Stimulated activated CD4-positive, alpha-beta T cell treated with anti-CD3 and anti-CD28 coated beads, Interleukin-4, amount 100 ng/mL, for 4 hours (primary cell): ENCODE data around the gene SNX5.

Experiments
- DNase-seq, 2 experiments: peaks; one replicate each; pipeline ENCODE4 v3.0.0-alpha.2; 2020

SNX5 gene

DNA sequence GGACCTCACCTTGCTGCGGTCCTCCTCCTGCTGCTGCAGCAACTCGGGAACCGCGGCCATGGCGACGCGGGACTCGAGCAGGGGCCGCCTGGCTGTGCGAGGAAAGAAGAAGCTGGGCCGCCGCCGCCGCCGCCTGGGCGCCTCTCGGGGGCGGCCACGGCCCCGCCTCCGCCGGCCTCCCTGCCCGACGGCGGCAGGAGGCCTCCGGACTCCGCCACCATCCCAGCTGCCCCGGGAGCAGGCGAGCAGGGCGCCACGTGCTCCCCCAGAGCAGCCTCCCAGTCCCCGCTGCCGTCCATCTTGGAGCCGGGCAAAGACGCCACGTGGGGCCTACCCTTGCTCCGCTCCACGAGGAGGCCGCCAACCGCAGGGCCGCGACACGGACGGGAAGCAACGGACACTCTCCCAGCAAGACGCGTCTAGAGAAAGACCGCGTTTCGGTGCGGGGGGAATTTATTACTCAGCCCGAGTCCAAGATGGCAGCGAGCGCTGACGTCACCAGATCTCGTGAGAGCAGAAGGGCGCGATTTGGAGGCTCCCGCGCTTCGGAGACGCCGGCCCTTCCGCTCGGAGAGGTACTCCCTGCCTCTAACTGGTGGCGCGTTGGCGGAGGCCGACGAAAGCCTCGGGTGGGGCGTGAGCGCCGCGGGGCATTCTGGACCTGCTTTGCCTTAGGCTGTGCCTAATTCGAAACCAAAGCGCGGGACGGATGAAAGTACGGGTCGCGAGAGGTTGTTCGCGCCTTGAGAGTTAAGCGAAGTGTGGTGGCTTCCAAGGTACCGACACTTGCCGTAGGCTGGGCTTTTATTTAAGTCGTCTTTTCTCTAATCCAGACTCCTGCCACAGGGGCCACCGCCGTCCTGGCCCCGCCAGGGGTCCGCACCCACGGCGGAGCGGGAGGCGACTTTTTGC is at the start of gene SNX5, which contains the start of gene MGME1:
SNX5 (minus strand) TSS at position 429 of the 912 bp plus-strand sequence; CDS start at position 60, 369 bp downstream.
MGME1 (plus strand) TSS at position 653 of the 912 bp plus-strand sequence. CDS start 842 bp downstream, outside the sequence.
- peak; percentile 99 to 100 for DNase-seq

DNA sequence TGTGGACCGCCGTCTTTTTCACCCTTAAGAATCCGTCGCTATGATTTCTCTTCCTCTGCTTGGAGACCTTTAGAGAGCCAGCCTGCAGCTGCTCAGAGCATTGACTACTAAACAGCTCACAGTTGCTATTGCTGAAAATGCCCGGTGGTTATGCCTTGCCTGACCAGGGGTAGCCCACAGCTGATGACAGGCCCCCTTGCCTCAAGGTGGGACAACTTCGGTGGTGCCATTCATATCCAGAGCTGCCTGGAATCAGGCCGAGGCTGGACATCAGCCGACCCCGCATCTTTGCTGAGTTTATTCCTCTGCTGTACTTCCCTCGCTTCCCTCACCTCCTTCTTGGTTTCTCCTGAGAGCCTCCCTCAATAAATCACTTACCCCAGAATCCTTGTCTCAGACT is 49.5 kb upstream of the SNX5 start:
- no peak for DNase-seq

DNA sequence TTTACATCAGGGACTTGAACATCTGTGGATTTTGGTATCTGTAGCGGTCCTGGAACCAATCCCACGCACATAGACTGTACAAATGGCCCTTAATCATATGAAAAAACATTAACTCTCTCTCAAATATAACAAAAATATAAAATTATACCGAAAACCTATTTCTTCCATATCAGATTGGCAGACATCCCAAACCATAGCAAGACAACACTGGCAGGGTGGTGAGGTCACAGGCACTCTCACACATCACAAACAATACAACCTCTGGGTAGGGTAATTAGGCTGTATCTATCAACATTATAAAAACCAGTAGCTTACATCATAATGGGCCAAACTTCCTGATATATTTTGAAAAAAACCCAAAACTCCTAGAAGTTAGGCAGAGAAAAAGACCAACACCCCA is 48.2 kb upstream of the SNX5 start:
- no peak for DNase-seq

DNA sequence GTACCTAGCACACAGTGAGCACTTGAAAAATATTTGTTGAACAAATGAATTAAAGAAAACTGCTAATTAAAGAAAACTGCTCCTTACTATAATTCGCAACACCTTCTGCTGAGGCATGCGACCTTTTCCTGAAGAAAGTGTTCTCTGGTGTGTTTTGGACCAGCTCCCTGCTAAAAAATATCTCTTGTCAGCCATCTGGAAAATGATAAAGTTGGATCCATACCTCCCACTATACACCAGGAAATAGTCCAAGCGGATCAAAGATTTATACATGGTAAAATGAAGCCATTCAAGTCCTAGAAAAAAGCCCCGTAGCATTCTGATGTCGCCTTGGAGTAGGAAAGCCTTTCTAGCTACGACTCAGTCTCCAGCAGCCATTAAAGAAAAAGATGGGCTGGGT is 45.8 kb upstream of the SNX5 start:
- DNase-seq, result no peak

DNA sequence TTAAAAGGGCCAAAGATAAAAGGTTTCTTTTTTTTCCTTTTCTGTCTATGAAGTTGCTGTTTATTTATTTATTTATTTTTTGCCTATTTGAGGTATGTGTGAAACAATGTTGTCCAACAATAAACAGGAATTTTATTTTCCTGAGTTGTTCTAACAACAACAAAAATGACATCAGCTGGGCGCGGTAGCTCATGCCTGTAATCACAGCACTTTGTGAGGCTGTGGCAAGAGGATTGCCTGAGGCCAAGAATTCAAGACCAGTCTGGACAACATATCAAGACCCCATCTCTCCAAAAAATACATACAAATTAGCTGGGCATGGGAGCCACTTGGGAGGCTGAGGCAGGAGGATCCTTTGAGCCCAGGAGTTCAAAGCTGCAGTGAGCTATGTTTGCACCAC is 44.3 kb upstream of the SNX5 start:
- DNase-seq, result no peak

DNA sequence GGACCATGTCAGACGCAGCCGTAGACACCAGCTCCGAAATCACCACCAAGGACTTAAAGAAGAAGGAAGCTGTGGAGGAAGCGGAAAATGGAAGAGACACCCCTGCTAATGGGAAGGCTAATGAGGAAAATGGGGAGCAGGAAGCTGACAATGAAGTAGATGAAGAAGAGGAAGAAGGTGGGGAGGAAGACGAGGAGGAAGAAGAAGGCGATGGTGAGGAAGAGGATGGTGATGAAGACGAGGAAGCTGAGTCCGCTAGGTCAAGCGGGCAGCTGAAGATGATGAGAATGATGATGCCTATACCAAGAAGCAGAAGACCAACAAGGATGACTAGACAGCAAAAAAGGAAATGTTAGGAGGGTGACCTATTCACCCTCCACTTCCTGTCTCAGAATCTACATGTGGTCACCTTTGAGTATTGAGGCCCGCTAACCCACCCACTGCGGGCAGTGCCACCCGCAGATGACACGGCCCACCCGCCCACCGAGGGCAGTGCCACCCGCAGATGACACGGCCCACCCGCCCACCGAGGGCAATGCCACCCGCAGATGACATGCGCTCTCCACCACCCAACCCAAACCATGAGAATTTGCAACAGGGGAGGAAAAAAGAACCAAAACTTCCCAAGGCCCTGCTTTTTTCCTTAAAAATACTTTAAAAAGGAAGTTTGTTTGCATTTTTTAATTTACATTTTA is 43.5 kb upstream of the SNX5 start:
- DNase-seq, result no peak

DNA sequence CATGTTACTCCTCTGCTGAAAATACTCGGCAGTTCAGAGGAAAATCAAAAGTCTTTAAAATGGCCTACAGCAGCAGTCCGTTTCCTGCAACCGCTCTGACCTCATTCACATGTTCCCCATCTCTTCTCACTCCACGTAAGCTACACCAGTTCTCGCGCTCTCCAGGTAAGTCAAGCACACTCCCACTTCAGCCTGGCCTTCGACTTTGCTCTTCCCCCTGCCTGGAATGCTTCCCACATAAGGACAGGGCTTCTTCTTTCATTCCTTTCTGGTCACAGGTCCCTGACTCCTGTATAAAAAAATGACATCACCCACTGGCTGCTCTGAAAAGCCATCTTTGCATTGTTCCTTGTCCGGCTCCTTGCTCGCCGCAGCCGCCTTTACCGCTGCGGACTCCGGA is 42.9 kb upstream of the SNX5 start:
- DNase-seq, result no peak

DNA sequence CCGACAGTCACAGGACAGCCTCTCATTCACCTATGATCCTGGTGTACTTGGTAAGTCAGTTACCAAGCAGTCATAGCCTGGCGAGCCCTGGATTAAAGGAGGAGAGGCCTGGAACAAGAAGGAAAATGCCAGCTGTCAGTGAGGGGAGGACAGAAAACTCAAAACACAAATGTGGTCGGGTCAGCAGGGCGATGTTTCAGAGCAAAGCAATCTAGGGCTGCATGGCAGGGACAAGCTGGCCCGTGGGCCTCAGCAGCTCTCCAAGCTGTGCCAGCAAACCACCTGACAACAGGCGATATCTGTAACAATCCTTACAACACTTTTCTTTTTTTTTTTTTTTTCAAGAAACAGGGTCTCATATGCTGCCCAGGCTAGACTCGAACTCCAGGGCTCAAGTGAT is 40.5 kb upstream of the SNX5 start:
- no peak for DNase-seq

DNA sequence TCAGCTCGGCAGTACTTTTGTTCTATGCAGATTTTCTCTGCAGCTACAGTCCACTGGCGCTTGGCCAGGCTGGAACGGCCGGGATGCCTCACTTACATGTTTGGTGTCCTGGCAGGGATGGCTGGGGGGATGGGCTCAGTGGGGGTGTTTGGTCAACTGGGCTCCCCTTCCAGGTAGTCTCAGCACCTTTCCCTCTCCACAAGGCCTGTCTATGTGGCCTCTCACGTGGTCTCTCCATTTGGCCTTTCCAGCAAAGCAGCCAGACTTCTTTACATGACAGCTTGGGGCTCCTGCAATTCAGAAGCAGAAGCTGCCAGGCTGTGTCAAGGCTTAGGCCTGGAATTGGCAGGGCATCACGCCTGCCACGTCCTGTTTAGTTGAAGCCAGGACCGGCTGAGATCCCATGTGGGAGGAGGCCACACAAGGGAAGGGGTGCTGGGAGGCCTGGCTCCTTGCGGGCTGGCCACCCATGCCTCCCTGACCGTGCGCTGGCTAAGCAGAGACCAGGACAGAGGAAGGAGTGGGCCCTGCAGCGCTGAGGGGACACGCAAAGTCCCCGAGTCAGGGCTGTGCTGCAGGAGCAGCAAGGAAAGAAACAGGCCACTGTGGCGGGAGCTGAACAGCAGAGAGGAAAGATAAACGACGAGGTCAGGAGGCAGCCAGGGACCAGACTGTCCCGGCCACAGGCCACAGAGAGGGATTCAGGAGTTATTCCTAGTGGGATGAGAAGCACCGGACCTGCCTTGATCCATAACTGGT is 39.1 kb upstream of the SNX5 start:
- no peak for DNase-seq

DNA sequence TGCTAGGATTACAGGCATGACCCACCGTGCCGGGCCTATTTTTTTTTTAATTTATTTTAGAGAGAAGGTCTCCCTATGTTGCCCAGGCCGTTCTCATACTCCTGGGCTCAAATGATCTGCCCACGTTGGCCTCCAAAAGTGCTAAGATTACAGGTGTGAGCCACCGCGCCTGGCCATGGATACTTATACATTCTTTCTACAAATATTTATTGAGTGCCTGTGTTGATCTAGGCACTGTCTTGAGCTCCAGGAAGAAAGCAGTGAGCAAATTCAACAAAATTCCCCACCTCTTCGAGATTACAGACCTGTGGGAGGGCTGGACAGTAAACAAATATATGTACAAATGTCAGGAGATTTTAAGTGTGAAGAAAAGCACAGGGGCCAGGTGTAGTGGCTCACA is 38.1 kb upstream of the SNX5 start:
- DNase-seq, result no peak

DNA sequence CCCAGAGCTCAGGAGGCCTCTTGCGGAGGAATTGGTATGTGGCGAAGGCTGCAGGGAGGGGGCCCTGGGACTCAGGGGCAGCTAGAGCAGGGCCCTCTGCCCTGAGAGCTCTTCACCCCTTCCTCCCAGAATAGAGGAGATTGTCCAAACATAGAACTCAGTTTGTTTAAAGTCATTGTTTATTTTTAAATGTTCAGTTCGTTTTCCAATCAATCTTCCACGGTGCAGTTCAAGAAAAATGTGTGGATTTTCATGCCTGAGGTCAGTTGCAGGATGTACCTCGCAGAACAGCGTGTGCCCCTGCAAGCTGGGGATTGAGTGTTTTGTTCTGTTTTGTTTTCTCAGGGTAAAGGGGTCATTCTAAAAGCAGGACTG is 37.4 kb upstream of the SNX5 start:
- no peak for DNase-seq

DNA sequence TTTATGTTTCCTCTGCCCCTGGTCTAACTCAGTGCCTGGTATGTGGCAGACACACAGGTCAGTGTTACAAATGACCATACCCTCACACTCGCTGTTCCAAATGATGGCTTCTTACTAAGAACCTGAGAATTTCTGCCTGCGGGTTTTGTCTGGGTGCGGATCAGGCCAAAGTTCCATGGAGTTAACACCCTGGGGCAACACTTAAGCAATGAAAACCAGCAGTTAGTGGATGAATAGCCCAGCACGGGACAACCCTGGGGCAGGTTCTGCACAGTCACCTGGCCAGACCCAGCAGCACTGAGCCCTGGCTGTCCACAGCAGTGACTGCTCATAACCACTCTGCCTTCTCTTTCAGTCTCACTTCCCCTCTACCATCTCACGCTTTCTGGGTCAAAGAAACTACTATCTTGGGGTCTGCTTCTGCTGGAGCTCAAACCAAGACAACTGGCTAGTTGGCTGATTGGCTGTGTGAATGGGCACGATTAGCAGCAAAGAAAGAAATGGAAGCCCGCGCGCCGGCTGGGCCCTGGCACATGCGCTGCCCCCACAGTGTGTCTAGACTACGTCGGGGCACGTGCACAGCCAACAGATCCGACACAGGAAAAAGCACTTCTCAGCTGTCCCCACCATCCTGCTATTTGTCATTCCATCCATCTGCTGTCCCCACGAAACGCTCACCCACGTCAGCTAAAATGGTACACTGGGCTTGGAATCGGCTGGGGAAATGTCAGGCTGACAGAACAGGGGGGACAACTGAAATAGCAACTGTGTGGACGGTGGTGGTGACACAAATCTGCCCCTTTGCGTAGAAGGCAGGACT is 36.8 kb upstream of the SNX5 start:
- no peak for DNase-seq

DNA sequence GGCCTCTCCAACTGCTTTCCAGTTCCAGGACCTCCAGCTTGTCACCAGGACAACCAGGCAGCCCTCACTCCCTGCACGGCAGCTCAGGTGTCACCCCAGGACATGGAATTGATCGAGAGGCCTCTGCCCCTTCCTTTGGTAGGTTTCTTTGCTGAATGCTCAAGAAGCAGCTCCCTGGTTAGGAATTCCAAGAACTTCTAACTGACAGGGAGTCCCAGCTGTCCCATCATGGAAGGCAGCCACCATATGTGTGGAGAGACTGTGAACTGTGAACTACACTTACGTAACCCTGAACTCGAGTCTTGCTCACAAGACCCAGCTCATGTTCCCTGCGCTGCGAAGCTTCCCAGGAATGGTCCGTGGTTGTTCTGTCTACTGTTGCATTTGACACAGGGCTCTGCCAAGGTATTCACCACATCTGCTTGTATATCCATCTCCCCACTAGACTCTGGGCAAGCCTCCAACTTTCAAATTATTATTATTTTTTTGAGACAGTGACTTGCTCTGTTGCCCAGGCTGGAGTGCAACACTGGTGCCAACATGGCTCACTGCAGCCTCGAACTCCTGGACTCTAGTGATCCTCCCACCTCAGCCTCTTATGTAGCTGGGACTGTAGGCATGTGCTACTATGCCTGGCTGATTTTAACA is 35.9 kb upstream of the SNX5 start:
- no peak for DNase-seq

DNA sequence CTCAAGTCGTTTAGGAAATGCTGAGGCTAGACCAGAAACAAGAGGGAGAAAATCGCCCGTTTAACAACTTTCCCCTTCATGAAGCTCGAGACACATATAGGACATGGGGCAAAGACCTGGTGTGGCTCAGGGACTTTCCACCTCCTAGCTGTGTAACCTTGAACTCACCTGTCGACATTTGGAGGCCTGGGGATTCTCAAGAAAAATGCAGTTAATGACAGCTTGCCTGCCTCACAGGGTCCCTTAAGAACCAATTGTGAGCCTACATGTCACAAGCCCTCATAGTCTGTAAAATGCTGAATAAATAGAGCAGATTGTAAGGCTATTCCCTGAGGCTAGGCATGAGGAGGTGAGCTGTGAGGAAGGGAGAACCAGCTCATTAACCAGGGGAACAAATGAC is 35.3 kb upstream of the SNX5 start:
- no peak for DNase-seq

DNA sequence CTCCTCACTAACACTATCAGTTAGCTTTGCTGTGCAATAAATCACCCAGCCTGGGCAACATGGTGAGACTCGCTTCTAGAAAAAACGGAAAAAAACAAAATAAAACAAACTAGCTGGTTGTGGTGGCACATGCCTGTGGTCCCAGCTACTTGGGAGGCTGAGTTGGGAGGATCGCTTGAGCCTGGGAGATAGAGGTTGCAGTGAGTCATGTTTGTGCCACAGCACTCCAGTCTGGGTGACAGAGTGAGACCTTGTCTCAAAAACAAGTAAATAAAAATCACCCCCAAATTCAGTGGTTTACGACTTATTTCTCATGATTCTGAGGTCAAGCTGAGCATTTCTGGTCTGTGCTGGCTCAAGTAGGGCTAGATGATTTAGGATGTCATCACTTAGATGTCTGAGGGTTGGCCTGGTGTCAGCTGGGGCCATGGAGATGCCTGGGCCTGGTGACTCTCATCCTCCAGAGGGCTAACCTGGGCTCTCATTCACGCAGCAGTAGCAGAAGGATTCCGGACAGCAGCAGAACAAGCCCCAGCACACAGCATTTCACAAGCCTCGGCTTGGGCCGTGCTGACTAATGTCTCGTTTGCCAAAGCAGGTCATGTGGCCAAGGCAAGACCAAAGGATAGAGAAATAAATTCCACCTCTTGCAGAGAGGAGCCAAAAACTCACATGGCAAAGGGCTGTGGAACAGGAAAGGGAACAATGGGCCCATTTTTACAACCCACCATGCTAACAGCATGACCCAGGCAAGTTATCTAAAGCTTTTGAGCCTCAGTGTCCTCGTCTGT is 32.7 kb upstream of the SNX5 start:
- no peak for DNase-seq

DNA sequence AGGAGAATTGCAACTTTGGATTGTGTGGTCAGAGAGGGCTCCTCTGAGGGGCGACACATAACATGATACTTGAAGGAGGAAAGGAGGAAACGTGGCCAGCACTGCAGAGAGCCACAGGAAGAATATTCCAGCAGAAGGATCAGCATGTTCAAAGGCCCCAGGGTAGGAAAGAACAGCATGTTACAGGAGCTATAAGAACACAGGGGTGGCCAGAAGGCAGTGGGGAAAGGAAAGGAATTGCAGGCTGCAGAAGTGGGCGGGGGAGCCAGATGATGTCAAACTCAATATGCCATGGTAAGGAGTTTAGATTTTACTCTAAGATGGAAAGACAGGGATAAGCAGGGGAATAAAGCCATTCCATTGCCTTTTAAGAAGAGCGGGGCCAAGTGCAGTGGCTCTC is 31.0 kb upstream of the SNX5 start:
- DNase-seq, result no peak

DNA sequence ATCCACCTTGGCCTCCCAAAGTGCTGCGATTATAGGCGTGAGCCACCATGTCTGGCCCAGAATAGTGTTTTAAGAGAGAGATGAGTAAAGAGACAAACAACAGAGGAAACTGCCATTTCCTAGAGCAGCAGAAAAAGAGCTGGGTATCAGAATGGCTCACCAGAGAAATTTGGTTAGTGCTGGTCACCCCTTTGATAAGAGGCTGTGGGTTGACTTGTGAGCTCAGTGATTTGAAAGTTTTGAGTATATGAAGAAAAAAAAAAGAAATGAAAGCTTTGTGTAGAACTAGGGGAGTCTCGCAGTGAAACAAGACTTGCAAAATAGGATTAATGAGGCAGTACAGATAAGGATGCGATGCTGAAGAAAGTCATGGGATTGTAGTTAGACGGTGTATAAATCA is 29.9 kb upstream of the SNX5 start:
- DNase-seq, result no peak

DNA sequence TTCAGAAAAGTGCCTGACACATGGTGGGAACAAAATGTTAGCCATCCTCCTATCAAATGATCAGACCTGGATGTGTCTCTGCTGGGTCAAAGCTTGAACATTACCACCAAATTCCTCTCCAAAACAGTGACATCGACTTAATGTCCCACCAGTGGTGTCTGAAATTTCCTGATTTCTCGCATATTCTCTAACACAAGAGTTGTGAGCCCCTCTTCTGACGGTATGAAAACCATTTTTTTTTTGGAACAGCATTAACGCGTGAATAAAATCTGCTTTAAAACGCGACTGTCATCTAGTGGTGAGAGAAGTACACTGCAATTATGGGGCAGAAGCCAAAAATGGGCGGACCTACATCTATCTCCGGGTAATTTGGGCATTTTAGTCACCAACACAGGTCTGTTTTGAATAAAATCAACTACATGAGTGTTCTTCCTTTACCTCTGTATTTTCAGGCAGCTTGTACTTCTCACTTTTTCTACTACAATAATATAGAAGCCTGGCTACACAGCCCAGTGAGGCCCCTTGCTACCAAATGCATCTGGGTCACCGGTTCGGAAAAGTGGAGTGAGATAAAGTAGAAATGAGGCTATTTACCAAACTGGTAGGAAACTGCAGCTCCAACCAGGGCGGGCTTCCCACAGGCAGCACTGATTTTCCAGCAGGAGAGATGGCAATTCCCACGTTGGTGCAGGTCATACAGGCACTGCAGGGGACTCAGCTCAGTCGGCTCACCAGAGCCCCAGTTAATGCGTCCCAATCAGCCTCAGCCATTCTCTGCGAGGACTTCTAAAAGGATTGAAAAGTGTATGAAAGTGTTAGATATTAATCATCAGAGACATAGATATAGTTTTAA is 27.6 kb upstream of the SNX5 start:
- DNase-seq, result peak in 1 of 2 experiments; percentile 28

DNA sequence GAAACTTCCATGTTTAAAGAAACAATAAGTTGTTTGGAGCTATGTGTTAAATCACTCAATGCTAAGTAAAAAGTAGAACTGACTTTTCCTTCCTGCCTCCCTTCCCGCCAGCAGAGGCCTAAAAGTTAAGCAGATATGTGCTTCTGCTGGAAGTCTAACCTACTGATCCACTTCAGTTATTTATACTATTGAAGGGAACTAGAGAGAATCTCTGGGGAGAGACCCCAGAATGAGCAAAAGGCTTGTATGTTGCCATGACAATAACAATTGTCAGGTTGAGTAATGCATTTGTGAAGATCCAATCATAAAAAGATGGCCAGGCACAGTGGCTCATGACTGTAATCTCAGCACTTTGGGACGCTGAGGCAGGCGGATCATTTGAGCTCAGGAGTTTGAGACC is 25.0 kb upstream of the SNX5 start:
- DNase-seq, result no peak

DNA sequence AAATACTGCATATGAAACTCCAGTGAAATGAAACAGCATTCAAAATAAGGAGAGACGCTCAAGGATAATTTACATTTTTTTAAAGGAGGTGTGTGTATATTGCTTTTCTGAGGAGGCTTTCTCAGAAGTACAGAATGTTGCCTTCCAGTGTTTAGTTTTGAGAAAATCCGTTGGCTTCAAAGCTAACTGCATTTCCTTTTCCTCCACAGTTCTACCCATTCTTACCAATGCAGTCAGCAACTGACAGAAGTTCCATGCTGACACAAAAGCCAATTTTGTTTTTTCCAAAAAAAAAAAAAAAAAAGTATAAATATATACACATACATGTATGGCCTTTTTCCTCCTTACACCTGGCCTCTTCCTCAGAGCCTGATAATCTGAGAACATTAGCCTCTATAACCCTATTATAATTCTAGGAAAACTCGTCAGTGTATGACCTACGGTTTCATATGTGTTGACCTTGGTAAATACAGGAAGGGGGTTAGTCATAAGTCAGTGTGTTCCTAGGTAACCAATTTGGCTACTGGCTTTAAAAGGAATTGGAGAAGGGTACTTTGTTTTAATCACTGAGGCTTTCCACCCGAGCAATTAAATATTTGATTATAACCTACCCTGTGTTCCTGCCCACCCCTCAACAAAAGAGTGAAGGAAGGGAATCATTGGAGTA is 24.4 kb upstream of the SNX5 start:
- no peak for DNase-seq
